ENCODE measurements around the gene LRRK1. TPM values are rescaled to one million over a fixed set of nuclear protein-coding genes. Genes with fewer than 3 reads are reported as not detected.

Gene LRRK1
- total and polyA plus RNA-seq, 8 donors, result 2.3 to 73.3 (median 7.0) TPM

DNA sequence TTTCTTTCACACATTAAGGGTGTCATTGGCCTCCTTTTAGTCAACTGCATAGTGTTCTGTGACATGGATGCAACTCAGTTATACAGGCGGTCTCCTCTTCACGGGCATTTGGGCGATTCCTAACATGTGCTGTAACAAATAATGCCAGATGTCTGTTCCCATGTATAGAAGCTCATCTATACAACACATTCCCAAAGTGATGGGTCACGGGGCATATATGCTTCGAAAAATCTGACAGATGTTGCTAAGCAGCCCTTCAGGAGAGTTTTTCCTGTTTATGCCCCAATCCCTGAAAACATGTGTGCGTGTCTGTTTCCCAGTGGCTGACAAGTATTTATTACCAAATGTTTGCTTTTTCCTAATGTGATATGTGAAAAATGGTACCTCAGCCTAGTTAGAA is 25.8 kb downstream of the LRRK1 start:
- WGBS, 5 donors, result 78 to 88% (median 83%) methylated on average over 6 of the region's 6 CpGs
- Histone ChIP-seq H3K27ac (no peak overlapping the region), H3K4me1 (peaks cover 0 to 10% (median 0%) of the 10 kb centered on the region in 4 donors), H3K27me3 (no peaks in the 10 kb centered on the region), H3K4me3 (no peak overlapping the region), H3K36me3 (no peaks in the 10 kb centered on the region), H3K9me3 (no peaks in the 10 kb centered on the region)
- TF ChIP-seq EP300 (IDR thresholded peaks at IDR 0.05) (no peak), POLR2A (IDR thresholded peaks at IDR 0.05) (no peak), POLR2AphosphoS5 (IDR thresholded peaks at IDR 0.05) (no peak)
- TF ChIP-seq, protein P1, sequence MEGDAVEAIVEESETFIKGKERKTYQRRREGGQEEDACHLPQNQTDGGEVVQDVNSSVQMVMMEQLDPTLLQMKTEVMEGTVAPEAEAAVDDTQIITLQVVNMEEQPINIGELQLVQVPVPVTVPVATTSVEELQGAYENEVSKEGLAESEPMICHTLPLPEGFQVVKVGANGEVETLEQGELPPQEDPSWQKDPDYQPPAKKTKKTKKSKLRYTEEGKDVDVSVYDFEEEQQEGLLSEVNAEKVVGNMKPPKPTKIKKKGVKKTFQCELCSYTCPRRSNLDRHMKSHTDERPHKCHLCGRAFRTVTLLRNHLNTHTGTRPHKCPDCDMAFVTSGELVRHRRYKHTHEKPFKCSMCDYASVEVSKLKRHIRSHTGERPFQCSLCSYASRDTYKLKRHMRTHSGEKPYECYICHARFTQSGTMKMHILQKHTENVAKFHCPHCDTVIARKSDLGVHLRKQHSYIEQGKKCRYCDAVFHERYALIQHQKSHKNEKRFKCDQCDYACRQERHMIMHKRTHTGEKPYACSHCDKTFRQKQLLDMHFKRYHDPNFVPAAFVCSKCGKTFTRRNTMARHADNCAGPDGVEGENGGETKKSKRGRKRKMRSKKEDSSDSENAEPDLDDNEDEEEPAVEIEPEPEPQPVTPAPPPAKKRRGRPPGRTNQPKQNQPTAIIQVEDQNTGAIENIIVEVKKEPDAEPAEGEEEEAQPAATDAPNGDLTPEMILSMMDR (IDR thresholded peaks at IDR 0.05), result no peak
- no peak for DNase-seq
- intact Hi-C loops (cut with DNase I; ENCODE audit: low total_unique reads), result no loop called here

DNA sequence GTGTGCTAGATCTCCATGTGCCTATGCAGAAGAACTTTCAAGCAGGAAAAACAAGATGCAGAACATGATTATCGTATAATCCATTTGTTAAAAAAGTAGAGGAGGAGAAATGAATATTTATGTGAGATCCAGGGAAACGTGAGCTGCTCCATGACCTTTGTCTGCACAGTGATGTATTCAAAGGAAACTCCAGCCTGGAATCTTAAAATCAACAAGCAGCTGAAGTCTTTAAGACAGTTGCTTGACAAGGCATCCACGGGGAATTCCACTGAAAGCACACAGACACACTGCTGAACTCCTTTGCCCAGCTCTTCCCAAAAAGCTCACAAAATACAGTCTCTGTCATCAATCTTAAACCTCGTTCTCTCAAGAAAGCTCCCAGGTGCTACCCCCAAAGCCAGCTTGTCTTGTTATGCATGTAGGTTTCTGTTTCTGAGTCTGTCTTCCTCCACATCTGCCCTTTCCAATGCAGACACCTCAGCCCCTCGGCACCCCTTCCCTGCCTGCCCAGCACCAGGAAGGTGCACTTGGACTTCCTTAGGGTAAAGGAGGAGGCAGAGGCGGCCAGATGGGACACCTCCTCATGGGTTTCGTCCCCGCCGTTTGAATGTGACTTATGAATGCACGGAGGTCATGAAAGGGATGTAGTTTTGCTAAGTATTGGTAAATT is 28.7 kb downstream of the LRRK1 start:
- no peaks in the 10 kb centered on the region for H3K36me3 ChIP-seq
- peaks cover 0 to 6% (median 0%) of the 10 kb centered on the region in 4 donors for H3K4me1 ChIP-seq
- TF ChIP-seq, protein P1 (IDR thresholded peaks at IDR 0.05), result no peak
- no peak for TF ChIP-seq POLR2A (IDR thresholded peaks at IDR 0.05)
- TF ChIP-seq POLR2AphosphoS5 (IDR thresholded peaks at IDR 0.05), result no peak
- TF ChIP-seq EP300 (IDR thresholded peaks at IDR 0.05), result no peak
- 60 to 72% (median 64%) methylated on average over 10 of the region's 10 CpGs for WGBS, 5 donors
- intact Hi-C loops (cut with DNase I; ENCODE audit: low total_unique reads), result no loop called here
- no peaks in the 10 kb centered on the region for H3K9me3 ChIP-seq
- H3K27ac ChIP-seq, result no peak overlapping the region
- H3K27me3 ChIP-seq, result no peaks in the 10 kb centered on the region
- no peak for DNase-seq
- H3K4me3 ChIP-seq, result no peak overlapping the region

DNA sequence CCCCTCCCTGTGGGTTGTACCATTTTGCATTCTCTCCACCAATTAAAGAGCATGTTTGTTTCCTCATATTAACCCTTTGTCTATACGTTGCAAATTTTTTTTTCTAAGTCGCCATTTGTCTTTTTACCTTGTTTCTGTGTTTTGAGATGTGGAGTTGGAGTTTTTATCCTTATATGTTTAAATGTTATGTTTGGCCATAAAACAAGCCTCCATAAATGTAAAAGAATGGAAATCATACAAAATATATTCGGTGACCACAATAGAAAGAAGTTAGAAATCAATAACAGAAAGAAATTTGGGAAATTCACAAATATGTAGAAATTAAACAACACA is 29.2 kb downstream of the LRRK1 start:
- intact Hi-C loops (cut with DNase I; ENCODE audit: low total_unique reads), result no loop called here
- TF ChIP-seq, protein P1 (IDR thresholded peaks at IDR 0.05), result no peak
- TF ChIP-seq EP300 (IDR thresholded peaks at IDR 0.05) (no peak), POLR2AphosphoS5 (IDR thresholded peaks at IDR 0.05) (no peak), POLR2A (IDR thresholded peaks at IDR 0.05) (no peak)
- DNase-seq, result no peak
- H3K36me3 ChIP-seq, result no peaks in the 10 kb centered on the region
- peaks cover 0 to 6% (median 0%) of the 10 kb centered on the region in 4 donors for H3K4me1 ChIP-seq
- H3K9me3 ChIP-seq, result no peaks in the 10 kb centered on the region
- no peaks in the 10 kb centered on the region for H3K27me3 ChIP-seq
- no peak overlapping the region for H3K4me3 ChIP-seq
- 85 to 91% (median 87%) methylated on average over 3 of the region's 3 CpGs for WGBS, 5 donors
- H3K27ac ChIP-seq, result no peak overlapping the region

DNA sequence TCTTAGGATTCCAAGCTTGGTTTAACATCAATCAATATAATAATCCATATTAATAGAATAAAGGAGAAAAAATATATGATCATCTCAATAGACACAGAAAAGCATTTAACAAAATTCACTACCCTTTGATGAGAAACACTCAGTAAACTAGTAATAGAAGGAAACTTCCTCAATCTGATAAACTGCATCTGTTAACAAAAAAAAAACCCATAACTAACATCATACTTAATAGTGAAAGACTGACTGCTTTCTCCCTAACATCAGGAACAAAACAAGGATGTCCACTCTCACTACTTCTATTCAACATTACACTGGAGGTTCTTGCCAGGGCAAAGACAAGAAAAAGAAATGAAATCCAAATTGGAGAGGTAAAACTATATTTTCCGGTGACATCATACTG is 30.5 kb downstream of the LRRK1 start:
- intact Hi-C loops (cut with DNase I; ENCODE audit: low total_unique reads), result no loop called here
- no peak overlapping the region for H3K4me3 ChIP-seq
- H3K36me3 ChIP-seq, result no peaks in the 10 kb centered on the region
- no peaks in the 10 kb centered on the region for H3K4me1 ChIP-seq
- no peak overlapping the region for H3K27ac ChIP-seq
- no peaks in the 10 kb centered on the region for H3K9me3 ChIP-seq
- TF ChIP-seq POLR2AphosphoS5 (IDR thresholded peaks at IDR 0.05) (no peak), EP300 (IDR thresholded peaks at IDR 0.05) (no peak), POLR2A (IDR thresholded peaks at IDR 0.05) (no peak)
- TF ChIP-seq, protein P1 (IDR thresholded peaks at IDR 0.05), result no peak
- no peak for DNase-seq
- H3K27me3 ChIP-seq, result no peaks in the 10 kb centered on the region
- 92 to 100% (median 97%) methylated on average over 1 of the region's 1 CpG for whole genome bisulfite sequencing, 5 donors

All from stomach (tissue), 9 donors.